K562 (cell line): ENCODE results near the gene KLHDC10.

Experiments
- ZNF830 ChIP-seq: fragments of 250-450 bp; sonication (Bioruptor Pico); IDR thresholded peaks from 2 replicates; pipeline ENCODE4 v1.5.0; 2021; ENCODE audit warnings: mild to moderate bottlenecking
- TF ChIP-seq, protein P1 (sequence below): sonication (generic); formaldehyde crosslinking; IDR thresholded peaks from 2 replicates; pipeline ENCODE4 v1.8.0; 2022; ENCODE audit warnings: mild to moderate bottlenecking, missing genetic modification reagents
- TF ChIP-seq, protein P2 (sequence below): fragments of 450-650 bp; formaldehyde crosslinking; IDR thresholded peaks from 2 replicates; pipeline ENCODE4 v1.4.0; 2022; ENCODE audit warnings: mild to moderate bottlenecking, moderate library complexity

DNA sequence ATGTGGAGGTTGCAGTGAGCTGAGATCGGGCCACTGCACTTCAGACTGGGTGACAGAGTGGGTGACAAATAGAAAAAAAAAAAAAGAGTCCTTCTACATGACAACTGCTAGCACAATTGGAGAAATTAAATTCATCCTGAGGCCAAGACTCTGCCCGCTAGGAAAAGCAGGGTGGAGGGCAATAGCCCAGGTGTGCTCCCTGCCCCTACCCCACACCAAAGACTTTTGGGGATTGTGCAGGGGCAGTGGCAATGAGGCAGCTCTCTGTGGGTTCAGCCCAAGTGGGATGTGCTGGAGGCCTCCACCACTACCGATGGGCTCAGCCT is 73.6 kb downstream of the KLHDC10 start:
- TF ChIP-seq, protein P1, sequence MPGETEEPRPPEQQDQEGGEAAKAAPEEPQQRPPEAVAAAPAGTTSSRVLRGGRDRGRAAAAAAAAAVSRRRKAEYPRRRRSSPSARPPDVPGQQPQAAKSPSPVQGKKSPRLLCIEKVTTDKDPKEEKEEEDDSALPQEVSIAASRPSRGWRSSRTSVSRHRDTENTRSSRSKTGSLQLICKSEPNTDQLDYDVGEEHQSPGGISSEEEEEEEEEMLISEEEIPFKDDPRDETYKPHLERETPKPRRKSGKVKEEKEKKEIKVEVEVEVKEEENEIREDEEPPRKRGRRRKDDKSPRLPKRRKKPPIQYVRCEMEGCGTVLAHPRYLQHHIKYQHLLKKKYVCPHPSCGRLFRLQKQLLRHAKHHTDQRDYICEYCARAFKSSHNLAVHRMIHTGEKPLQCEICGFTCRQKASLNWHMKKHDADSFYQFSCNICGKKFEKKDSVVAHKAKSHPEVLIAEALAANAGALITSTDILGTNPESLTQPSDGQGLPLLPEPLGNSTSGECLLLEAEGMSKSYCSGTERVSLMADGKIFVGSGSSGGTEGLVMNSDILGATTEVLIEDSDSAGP: no peak
- no peak for TF ChIP-seq ZNF830 (CRISPR knock-in tag)
- TF ChIP-seq, protein P2, sequence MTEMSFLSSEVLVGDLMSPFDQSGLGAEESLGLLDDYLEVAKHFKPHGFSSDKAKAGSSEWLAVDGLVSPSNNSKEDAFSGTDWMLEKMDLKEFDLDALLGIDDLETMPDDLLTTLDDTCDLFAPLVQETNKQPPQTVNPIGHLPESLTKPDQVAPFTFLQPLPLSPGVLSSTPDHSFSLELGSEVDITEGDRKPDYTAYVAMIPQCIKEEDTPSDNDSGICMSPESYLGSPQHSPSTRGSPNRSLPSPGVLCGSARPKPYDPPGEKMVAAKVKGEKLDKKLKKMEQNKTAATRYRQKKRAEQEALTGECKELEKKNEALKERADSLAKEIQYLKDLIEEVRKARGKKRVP (CRISPR knock-in tag): no peak
